Stimulated activated CD4-positive, alpha-beta T cell treated with anti-CD3 and anti-CD28 coated beads, Interleukin-4, amount 100 ng/mL, for 24 hours (primary cell): ENCODE results near the gene RFC5.
A peak's percentile ranks its signal among the peaks of the same experiment; 100 is the strongest.
"Not testable (repeated sequence)": the region's sequence is repeated elsewhere in the genome, so short reads cannot be mapped to it uniquely, and the experiment has no call there.

Experiments
- DNase-seq: peaks from one replicate; pipeline ENCODE4 v3.0.0-alpha.2; 2020

The RFC5 gene

DNA sequence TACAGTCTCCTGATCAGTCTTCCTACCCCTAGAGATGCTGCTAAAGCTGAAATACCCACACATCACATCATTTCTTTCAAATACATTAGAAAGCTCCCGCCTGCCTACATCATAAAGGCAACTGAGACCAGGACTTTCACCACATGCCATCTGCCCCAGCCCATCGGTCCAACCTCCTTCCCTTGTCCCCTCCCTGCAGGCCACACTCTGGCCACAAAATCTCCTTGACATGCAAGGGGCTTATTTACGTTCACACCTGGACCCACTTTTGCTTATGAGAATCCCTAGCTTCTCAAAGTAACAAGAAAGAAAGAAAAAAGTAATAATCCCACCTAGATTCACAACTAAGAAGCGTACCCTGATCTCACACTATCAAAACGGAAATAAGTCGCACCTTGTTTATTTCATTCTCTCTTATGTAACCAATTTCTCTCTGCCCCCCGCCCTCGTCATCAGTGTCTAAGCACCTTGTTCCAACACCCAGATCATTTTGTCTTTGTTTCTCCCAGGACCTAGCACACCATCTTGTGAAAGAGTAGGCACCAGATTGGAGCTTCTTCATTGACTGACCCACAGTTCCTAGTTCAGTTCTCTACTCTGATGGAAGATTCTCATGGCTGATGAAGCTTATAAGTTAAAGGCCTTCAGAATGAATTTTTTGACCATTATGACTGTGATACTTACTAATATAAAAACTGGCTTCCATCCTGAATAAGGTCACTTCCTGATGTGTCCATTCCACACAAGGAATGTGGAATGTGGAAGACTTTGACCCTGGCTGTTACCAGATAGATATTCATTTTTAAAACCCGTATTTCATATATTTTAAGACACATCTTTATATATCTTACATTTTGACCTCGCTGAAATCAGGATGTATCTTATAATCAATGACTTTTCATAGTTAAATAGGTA lies 36.8 kb downstream of the RFC5 start:
- no peak for DNase-seq

DNA sequence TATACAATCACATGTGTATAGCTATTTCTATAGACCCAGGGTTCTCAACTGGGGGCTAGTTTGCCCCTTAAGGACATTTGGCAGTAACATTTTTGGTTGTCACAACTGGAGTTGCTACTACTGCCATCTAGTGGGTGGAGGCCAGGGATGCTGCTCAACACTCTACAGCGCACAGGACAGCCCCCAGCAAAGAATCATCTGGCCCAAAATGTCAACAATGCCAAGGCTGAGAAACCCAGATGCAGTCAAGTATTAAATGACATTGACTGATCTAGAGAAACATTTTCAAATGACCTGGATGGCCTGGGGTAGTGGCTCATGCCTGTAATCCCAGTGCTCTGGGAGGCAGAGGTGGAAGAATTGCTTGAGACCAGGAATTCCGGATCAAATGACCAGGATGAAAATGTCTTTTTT lies 38.6 kb downstream of the RFC5 start:
- peak; percentile 82 for DNase-seq

DNA sequence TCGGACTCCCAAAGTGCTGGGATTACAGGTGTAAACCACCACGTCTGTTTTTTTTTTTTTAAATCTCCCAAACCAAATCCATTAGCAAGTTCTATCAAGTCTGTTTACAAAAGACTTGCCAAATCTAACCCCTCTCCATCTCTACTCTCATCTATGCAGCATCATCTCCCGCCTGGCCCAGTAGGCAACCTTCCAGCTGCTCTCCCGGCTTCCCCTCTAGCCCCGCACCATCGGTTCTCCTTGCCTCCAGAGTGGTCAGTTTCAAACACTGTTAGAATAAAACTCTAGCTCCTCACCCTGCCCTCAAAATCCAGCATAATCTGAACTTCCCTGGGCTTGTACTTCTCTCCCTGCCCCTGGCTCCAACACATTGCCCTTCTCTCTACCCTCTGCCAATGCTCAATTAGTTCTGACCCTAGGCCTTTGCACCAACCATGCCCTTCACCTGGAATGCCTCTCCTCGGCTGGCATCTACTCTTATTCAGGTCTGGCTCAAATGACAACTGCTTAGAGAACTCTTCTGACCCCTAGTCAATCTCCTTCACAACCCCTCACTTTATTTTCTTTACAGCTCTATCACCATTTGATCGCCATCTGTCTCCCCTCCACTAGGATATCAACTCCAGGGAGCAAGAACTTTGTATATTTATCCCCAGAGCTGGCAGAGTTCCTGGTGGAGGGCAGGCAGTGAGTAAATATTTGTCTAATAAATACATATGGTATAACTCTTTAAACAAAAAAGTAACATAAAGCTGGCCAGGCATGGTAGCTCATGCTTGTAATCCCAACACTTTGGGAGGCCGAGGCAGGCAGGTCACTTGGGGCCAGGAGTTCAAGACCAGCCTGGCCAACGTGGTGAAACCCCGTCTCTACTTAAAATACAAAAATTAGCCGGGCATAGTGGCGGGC lies 39.6 kb downstream of the RFC5 start:
- DNase-seq: no peak

DNA sequence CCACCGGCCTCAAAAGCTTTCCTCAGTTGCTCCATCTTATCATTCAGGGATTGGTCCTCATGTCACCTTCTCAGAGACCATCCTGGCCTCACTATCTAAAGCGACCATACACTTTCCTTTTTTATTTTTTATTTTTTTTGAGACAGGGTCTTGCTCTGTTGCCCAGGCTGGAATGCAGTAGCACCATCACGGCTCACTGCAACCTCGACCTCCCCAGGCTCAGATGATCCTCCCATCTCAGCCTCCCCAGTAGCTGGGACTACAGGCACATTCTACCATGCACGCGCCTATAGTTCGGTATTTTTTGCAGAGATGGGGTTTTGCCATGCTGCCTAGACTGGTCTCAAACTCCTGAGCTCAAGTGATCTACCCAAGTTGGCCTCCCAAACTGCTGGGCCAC lies 41.7 kb downstream of the RFC5 start:
- no peak for DNase-seq

DNA sequence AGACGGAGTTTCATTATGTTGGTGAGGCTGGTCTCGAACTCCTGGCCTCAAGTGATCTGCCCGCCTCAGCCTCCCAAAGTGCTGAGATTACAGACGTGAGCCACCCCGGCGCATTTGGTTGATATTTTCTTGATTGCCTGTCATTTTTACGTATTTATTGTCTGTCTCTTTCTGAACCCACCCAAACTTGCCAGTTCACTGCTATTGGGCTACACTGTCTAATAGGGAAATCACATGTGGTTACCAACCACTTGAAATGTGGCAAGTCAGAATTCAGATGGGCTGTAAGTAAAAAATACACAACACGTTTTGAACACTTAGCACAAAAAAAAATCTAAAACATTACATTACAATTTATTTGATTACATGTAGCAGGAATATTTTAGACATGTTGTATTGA lies 42.4 kb downstream of the RFC5 start:
- no peak for DNase-seq

DNA sequence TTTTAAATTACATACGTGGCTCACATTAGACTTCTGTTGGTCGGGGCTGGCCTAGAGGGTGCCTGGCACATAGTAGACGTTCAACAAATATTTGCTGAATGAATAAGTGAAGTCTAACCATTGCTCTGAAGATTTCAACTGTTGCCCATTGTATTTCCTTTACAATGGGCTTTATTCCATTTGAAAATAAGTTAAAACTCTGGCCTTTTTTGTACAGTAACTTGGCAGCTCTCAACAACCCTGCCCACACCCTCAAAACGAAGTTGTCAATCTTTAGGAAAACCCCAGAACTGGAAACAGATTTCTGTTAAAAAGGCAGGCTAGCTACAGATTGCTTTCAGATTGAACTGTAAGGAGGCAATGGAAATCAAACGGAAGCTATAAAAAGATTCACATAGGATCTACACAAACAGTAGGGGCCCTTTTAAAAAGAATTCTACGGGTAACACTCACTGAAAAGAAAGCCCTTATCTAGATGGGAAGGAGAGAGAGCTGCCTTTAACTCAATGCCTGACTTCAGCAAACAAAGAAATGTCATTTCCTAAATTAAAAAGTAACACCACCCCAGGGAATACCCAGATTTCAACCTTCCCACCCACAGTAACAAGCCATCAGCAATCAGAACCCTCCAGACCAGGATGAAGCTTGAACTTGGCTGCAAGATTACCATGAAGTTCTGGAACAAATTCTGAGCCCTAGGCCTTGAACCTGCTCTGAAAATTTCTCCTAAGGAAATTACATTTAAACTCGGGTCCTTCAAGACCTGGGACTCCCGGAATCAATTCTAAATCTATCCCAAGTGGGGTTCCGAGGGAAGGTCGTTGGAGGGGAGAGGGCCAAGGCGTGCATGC lies 43.1 kb downstream of the RFC5 start:
- DNase-seq: no peak

DNA sequence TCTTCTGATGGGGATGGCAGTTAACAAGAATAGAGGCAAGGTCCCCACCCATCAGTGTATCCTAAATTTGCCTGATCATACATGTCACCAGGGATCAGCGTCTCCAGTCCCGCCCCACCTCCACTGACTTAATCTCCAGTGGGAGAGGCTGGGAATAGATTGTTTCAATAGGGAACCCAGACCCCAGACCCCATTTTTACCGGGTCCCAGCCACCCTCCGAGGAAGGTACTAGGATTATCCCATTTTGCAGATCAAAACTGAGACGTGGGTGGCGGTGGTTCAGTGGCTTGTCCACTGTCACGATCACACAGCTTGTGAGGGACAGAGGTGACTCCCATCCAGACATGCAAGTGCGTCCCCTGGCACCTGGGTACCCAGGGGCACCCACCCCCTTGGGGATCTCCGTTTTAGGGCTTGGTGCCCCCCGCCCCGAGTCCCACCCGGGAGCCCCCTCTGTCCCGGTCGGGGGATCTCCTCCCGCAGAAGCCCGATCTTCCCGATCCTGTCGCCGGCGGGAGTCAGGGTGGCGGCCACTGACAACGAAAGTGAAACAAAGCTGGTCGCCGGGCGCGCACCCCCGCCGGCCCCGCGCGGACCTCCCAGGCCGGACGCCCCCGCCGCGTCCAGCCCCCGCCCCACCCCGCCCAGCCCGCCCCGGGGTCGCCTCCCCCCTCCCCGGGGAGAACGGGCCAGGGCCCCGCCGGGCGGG lies 44.0 kb downstream of the RFC5 start:
- DNase-seq: peak; percentile 31

DNA sequence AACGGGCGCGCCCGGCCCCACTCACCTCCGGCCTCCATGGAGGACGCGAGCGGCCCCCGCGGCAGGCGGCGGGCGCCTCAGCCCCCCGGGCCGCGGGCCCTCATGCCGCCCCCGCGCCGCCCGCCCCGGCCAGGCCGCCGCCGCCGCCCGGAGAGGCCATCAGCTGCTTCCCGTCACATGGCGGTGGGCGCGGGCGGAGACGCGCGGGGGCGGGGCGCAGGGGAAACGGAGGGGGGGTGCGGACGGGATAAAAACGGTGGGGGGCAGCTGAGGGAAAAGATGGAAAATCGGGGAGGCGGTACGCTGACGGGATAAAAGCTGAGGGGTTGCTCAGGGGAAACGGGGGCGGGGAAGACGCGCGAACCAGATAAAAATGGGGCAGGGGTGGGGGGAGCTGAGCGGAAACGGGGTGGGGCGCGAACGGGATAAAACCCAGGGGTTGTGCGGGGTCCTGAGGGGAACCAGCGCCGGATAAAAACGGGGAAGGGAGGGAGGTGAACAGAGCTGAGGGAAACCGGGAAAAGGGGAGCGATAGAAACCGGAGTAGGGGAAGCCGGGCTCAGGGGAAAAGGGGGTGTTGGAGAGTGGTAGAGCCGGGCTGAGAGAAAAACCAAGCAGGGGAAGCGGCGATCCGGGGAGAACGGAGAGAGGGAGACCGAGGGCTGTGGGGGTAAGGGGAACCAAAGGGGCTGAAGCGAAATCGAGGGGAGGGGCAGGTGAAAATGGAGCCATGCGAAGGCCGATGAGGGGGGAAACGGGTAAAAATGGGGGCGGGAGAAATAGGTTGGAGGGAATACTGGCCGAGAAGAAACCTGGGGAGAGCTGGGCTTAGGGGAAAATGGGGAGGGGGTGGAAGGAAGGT lies 44.7 kb downstream of the RFC5 start, which contains the start of gene WSB2:
TSS of gene WSB2 (minus strand) at position 169 of the 862 bp plus-strand sequence. CDS start at position 38, 131 bp downstream.
- peak; percentile 58 for DNase-seq

DNA sequence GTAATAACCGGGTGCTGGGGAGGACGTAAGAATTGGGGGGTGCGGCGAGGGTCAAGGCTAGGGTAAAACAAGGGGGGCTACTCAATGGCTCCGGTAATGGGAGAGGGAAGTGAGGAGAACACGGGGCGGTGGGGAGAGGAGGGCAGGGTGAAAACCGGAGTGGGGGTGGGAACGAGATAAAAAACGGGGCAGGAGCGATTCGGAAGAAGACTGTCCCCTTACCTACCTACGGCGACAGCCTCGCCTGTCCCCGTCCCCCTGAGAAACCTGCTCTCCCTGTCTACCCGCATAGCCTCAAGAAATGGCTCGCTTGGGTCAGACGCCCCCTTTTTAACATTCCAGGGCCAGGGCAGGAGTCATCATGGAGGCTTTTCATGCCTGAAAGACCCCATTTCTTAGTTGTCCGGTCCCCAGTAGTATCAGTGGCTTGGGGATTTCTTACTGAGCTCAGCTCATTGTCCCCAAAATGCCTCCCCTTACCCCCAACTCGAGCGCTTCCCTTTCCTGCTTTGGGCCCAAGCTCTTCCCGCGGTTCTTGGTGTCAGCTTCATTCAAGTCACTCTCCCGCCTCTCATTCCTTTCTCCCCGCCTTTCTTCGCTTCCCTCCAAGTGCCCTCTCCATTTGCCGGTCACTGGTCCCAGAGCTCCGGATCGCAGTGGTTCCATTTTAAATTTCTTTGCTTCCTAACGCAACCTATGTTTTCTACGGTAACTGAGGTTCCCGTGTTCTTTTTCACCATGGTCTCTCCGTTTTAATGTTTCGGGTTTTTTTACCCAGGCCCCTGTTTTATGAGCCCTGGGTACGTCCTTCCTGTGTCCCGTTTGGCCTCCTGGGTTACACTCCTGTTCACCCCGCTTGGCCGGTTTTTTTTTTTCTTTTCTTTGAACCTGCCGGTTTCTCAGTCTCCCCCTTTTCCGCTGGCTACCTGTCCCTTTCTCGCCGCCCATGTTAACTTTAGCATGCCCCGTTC lies 45.7 kb downstream of the RFC5 start:
- DNase-seq: peak; percentile 23

DNA sequence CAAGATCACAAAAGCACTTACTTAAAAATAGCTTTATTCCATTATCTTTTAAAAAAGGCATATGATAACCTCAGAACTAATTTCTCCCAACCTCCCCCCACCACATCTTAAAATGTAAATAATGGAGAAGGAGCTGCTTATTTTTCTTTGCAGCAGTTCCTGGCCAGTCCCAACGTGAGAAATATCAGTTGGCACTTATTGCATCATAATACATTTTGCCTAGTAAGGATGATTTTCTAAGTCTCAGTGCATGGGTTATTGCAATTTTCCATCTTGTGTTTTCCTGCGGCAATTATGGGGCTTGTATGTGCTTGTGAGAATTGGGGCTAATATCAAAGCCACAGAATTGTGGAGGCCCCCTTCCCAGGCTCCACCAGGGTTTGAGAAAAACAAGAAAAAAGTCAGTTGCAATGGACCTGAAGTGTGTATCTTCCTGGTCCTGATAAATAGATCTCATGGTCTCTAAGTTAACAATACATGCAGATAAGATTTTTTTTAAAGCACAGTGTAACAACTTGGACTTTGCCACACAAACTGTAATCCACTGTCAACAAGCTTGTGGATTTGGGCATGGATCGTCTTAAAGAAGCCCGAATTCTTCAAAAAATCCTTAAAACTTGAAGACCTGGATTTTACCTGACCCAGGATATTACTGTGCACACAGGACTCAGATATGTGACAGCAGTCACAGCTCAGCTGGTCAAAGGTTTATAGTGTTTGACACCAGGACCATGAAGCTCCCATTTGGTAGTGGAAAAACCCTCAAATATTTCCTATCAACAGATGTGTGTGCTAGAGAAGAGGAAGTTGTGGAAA lies 47.3 kb downstream of the RFC5 start:
- DNase-seq: no peak

DNA sequence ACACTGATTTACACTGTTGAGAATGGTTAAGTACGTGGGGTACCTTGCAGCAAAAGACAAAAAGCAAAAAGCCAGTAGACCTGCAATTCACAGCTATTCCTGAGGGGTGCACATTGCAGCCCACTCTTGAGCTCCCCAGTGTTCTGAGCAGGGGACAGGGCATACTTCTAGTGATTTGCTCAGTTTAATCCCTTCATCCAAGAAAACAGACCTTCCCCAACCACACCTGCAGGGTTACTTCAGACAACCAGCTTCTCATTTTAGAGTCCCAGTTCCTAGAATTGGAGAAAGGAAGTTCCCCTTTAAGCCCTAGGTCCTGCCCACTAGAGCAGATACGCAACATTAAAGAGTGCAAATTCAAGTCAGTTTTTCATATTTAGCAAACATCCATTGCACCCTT lies 48.1 kb downstream of the RFC5 start:
- no peak for DNase-seq

DNA sequence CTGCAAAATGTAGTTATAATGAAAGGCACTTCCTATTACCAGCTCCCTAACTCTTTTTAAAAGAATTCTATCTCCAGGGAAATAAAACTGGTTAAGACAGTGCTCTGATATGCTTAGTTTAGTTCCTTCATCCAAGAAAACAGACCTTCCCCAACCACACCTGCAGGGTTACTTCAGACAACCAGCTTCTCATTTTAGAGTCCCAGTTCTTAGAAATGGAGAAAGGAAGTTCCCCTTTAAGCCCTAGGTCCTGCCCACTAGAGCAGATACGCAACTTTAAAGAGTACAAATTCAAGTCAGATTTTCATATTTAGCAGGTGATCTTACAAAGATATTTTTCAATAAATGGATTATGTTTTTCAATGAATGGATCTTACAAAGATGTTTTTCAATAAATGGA lies 48.9 kb downstream of the RFC5 start:
- no peak for DNase-seq

DNA sequence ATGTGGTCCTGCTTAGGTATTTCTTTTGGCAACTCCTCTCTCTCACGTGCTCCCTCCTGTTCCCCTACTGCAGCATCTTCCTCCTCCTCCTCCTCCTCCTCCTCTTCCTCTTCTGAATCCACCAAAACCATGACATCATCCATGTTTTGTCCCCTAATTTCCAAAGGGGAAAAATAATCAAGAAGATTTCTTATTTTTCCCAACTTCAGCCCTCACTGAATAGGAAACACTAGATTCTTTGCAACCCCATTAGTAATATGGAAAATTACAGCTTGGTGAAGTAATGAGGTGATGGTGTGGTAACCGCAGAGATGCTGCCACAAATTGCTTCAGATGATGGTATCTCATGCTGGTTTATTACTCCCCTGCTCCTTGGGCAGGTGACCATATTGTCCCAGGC lies 51.9 kb downstream of the RFC5 start:
- no peak for DNase-seq

DNA sequence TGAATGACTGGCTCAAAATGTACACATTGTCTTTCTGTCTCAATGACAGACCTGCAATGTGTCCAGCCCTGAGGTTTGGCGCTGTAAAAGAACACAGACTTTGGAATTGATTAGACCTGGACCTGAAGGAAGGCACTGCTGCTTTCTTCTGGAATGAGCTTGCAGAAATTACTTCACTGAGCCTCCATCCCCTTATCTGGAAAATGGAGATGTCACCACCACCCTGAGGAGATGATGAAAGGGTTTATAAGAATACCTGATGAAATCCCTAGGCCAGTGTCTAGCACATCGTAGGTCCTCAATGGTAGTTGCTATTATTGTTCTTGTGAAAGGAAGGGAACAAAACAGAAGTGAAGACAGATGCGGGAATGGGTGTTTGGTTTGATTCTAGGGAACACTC lies 54.1 kb downstream of the RFC5 start:
- DNase-seq: no peak

DNA sequence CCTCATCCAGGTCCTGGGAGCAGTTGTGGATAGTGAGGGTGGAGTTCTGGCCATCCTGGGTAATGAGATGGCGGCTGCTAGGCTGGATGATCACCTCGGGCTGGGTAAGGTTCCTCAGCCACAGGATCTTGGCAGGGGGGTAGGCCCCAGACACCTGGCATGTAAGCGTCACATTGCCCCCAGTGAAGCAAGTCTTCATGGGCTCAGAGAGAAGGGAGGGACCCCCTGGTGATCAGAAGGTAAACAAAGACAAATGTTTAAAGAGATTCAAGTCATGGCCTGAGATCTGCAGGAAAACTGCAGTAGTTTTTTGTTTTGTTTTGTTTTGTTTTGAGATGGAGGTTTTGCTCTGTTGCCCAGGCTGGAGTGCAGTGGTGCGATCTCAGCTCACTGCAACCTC lies 57.3 kb downstream of the RFC5 start:
- DNase-seq: no peak

DNA sequence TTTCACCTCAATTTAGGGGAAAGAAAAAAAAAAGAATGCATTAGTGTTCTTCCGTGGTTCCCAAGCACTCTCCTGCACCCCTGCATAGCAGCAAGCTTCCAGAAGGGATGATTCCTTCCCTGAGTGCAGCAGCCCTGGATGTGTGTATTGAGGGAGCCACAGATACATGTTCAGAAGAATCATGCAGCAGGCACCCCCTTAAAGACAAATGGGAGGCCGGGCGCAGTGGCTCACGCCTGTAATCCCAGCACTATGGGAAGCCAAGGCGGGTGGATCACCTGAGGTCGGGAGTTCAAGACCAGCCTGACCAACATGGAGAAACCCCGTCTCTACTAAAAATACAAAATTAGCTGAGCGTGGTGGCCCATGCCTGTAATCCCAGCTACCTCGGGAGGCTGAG lies 65.0 kb downstream of the RFC5 start:
- not testable (repeated sequence) for DNase-seq
